GM21360 (cell line): ENCODE data around the gene ABCA9.

ENCODE experiments used
- ATAC-seq: cut with Tn5 transposase; IDR thresholded peaks from one replicate; pipeline ENCODE4 v1.9.1; 2021; ENCODE audit warnings: mild to moderate bottlenecking, moderate library complexity; ENCODE audit not compliant: unreplicated experiment

The ABCA9 gene

GRCh38 chr17:69069226-69069750, 8.6 kb upstream of the ABCA9 start:
- ATAC-seq = no peak

DNA sequence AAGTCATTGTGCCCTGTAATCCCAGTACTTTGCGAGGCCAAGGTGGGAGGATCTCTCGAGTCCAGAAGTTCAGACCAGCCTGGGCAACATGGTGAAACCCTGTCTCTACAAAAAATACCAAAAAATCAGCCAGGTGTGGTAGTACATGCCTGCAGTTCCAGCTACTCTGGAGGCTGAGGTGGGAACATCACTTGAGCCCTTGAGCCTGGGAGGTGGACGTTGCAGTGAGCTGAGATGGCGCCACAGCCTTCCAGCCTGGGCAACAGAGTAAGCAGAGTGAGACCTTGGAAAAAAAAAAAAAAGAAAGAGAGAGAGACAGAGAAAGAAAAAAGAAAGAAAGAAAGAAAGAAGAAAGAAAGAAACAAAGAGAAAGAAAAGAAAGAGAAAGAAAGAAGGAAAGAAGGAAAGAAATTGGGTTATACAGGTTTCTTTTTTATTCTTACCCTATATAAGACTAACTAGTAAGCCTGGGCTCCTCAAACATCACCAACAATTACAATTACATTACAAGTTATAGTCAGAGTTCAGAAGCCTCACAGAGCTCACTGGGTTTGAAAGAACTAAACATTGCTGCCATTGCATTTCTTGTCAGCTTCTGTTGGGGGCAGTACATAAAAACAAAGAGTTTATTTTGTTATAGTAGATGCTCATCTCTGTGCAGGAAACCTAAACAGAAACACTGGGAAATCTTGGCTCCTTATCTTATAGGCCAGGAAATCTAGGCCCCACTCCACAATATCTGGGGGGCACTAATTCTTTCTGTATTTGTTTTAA, 6.7 kb upstream of the ABCA9 start:
- ATAC-seq = no peak

GRCh38 chr17:69066482-69066881, 5.8 kb upstream of the ABCA9 start:
- no peak for ATAC-seq

GRCh38 chr17:69065113-69065512, 4.4 kb upstream of the ABCA9 start:
- no peak for ATAC-seq

DNA sequence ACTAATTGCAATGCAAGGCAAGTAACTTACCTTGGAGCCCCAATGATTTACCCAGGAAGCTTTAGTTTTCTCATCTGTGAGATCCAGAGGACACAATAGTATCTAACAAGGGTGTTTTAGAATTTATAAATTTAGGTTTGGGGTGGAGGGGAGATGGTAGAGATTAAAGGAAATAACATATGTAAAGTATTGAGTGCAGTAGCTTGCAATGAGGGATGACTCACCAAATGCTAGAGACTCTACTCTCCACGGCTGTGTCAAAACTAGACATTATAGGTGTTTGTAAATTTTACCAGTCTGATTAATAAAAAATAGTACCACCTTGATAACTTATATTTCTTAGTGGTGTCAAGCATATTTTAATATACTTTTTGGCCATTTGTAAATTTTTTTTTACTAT, 3.7 kb upstream of the ABCA9 start:
- ATAC-seq = no peak

DNA sequence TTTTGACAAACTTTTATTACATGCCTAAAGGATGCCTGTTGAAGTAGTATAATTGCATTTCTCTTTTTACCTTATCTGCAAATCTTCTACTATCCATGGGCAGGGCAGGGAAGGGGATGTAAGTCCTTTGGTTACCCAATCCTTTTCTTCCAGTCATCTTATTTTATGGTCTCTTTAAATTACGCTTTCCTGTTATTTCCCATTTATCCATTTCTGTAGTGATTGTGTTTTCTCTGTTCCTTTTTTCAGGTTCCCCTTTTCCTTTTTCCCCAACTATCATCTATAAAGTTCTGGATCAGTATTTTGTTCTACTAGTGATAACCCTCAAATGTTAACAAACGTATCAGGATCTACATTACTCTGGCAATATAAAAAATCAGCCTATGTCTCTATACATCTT, 3.3 kb upstream of the ABCA9 start:
- ATAC-seq = no peak

DNA sequence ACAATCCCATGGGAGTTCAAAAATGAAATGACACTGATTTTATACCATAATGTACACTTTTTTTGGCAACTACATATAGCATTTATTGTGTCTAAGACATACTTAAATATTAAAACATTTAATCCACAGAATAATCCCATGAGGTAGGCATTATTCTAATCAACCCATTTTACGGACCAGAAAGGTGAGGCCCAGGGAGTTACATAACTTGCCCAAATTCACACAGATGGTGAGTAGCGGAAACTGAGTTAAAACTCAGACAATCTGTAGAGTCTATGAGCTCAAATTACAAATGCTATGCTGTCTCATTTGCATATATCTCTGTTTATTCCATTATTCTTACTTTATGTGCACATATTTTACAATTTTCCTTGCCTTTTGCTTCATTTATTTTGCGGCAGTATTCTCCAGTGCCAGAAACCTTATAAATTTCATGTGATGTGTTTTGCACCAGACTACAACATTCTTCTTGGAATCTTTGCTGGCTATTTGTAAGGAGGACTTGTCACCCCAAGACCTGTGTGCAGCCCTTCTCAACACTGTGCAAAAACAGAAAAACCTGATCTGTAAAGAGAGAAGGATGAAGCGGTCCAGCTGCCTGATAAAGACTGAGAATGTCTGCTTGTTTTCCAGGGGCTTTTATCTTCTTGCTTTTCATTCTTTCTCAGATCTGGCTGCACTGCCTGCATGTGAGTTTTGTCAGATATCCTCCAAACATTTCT, 2.3 kb upstream of the ABCA9 start:
- ATAC-seq = no peak

DNA sequence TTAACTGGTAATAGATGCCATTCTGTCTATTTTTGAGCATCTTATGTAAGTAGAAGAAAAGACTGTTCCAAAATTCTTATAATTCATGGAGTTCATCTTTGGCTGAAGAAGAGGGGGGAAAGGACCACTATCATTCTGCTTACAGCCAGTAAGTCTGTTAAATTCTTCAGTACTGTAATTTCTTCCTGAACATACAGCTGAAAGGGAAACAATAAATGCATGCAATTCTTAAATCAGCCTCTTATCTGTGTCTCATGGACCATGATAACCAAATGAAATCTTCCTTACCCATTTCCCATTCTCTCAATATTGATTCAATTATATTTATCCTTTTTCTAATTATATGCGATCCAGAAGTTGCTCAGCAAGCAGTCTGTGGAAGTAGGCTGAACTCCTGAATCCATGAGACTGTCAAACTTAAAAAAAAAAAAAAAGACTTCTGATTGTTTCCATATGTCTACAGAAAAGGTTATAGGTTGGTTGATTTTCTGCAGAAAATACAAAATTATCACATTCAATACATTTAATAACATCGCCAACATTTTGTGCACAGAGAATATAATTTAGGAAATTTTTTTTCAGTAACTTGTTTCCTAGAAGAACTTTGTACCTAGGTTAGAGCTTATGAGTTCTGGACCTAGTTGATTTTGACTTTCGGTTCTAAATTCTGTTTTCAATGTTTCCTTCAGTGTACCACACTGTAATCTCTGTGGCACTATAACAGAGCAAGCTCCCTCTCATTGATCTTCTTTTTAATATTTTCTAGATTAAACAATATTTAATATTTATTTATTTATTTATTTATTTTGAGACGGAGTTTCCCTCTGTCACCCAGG, 1.2 kb upstream of the ABCA9 start:
- no peak for ATAC-seq

DNA sequence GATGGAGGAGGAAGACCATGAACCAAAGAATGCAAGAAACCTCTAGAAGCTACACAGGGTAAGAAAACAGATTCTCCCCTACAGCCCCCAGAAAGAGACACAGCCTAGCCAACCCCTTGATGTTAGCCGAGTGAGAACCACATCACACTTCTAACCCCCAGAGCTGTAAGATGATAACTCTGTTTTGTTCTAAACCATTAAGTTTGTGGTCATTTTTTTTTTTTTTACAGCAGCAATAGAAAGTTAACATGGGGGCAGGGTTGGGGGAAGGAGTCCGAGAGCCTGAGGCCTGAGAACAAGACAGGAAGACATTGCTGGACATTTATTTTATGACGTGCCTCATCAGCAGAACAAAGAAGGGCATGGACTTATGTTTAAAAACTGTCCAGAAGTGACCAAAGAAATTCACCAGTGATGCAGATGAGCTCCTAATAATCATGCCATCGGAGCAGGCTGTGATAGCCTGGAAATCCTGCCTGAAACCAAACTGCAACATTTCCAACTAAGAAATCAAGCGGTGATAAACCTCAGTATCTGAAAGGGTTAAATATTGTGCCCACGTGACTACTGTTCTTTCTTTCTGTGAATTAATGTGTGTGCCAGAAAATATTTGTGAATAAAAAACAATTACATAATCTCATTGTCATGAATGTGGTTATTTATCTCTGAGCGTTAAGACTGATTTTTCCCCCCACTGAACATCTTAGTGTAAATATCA, 1.1 kb downstream of the ABCA9 start:
- ATAC-seq = no peak

GRCh38 chr17:69058165-69058564, 2.6 kb downstream of the ABCA9 start:
- no peak for ATAC-seq

GRCh38 chr17:69057280-69057679, 3.4 kb downstream of the ABCA9 start:
- ATAC-seq = no peak

GRCh38 chr17:69056179-69056823, 4.4 kb downstream of the ABCA9 start:
- ATAC-seq = no peak

- no peak for ATAC-seq
Measured at GRCh38 chr17:69055334-69055733, 5.4 kb downstream of the ABCA9 start.

DNA sequence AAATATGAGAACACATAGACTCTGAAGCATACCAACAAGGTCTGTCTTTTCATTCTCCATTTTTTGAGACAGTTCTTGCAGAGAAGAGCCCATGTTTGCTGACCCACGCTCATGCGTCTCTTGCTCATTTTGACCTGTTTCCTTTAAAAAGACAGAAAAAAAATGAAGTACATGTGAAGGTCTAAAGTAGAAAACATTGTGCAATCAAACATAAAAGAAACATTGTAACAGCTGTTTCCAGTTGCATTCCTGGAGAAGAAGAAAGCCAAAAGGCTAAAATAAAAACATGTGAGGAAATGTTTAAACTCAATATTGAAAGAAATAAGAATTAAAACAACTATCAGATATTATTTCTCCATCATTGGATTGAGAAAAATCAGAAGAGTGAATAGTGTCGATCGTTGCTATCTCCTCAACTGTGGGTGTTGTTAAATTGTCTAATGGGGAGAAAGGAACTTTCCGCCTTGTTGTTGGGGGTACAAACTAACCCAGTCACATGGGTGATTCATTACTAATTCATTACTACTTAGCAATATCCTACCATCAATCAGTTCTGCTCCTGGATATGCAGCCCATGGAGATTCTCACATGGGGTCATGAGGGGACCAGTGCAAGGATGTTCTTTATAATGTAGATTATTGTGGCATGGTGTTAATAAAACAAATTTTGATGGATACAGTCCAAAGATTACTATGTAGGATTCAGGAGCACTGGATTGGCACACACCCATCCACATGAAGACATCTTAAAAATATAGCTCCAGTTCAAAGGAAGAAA, 9.5 kb downstream of the ABCA9 start:
- ATAC-seq = no peak

DNA sequence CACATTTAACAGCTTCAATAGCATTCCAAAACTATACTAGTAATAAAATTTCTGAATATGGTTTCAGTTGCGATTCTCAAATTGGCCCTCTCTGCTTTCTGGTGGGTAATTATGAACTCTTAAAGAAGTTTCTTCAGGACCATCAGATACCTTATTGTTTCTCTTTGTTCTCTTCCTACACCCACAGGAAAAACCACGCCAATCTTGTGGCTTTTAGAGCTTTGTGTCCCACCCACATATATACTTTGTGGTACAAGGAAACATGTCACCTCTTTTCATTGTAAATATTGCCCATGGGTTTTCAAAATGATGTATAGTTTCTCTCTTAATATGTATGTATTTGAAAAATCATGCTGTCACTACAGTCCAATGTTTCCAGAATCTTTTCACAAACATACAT, 12.1 kb downstream of the ABCA9 start:
- ATAC-seq = no peak

DNA sequence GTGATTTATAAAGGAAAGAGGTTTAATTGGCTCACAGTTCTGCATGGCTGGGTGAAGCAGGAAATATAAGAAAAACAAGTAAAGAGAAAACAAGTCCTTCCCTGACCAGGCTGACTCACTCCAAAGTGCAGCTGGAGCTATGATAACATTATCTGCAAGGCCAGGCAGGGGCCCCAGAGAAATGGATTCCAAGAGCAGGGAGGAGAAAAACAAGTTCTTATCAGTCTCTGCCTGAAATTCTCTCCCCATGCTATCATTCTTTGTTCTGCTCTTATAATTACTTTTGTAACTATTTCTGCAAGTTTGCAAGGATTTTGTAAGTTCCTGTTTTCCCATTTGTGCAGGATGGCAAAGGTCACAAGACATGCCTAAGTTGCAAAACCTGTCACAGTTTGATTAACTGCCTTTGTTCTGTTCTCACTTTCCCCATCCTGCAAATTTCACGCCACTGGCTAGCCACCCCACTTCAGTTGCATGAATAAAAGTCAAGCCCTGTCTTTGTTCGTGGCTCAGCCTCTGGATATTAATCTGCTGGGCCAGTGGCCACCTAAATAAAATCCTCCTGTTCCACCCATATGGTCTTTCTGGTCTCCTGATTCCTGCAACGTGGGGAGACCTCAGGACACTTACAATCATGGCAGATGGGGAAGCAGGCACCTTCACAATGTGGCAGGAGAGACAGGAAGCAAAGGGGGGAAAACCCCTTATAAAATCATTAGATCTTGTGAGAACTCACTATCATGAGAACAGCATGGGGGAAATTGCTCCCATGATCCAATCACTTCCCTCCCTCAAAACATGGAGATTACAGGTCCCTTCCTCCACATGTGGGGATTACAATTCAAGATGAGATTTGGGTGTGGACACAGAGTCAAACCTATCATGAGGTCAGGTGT, 13.1 kb downstream of the ABCA9 start:
- no peak for ATAC-seq

DNA sequence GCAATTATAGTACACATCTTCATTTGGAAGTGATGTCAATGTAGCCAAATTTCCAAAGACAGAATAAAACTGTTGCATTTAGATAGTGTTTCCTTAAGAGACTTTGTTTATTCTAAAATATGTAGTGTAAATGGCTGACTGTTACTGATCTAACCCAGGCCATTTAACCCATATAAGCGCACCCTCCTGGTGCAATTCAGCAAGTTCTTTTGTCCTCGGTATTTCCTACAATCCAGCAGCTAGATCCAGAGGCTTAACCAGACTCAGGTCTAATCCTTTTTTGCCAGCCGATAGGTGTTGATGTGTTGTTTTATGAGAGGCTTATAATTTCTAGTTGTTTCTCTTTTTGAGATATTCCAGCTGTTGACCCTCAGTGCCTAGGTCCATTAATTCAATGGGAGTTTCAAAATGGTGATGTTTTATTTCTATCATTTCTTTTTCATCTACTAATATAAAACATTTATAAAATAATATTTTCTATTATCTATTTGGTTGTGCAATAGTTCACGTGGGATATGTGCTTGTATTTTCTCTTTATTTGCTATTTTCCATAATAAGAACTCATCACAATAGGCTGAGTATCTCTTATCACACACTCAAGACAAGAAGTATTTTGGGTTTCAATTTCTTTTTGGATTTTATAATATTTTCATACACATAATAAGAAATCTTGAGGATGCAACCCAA, 14.5 kb downstream of the ABCA9 start:
- no peak for ATAC-seq

DNA sequence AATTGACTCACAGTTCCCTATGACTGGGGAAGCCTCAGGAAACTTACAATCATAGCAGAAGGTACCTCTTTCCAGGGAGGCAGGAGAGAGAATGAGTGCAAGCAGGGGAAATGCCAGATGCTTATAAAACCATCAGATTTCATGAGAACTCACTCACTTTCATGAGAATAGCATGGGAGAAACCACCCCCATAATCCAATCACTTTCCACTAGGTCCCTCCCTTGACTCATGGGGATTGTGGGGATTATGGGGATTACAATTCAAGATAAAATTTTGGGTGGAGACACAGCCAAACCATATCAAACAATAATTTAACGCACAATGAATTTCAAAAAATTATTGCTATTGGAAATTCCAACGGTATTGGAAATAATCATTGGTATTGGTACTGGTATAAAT, 15.1 kb downstream of the ABCA9 start:
- ATAC-seq = no peak
